ENCODE data around the gene SRR. TPM values are rescaled to one million over a fixed set of nuclear protein-coding genes. Genes with fewer than 3 reads are reported as not detected.

SRR gene
- total RNA-seq, 2 donors from 2014 or later = 9.7 to 11.5 TPM

- Histone ChIP-seq H3K36me3 (peaks cover 17% of the 10 kb centered on the region), H3K9me3 (no peaks in the 10 kb centered on the region), H3K4me1 (peaks cover 0 to 30% of the 10 kb centered on the region in 2 donors), H3K4me3 (no peak overlapping the region), H3K27me3 (no peaks in the 10 kb centered on the region), H3K27ac (no peak overlapping the region)
- no peak for TF ChIP-seq CTCF (IDR thresholded peaks at IDR 0.05)
- no peak for DNase-seq (ENCODE audit: low spot score)
These were observed 65.9 kb downstream of the SRR start for GRCh38 chr17:2369551-2370210.

GRCh38 chr17:2370211-2370589 lies 66.5 kb downstream of the SRR start:
- no peak for TF ChIP-seq CTCF (IDR thresholded peaks at IDR 0.05)
- H3K27me3 ChIP-seq = no peaks in the 10 kb centered on the region
- peaks cover 0 to 28% of the 10 kb centered on the region in 2 donors for H3K4me1 ChIP-seq
- H3K4me3 ChIP-seq = no peak overlapping the region
- no peak overlapping the region for H3K27ac ChIP-seq
- no peaks in the 10 kb centered on the region for H3K9me3 ChIP-seq
- peaks cover 17% of the 10 kb centered on the region for H3K36me3 ChIP-seq
- DNase-seq (ENCODE audit: low spot score) = no peak

GRCh38 chr17:2371183-2372130 lies 67.7 kb downstream of the SRR start:
- Histone ChIP-seq H3K36me3 (peaks cover 22% of the 10 kb centered on the region), H3K9me3 (no peaks in the 10 kb centered on the region), H3K27me3 (no peaks in the 10 kb centered on the region), H3K27ac (no peak overlapping the region), H3K4me1 (peaks cover 0 to 28% of the 10 kb centered on the region in 2 donors), H3K4me3 (no peak overlapping the region)
- TF ChIP-seq CTCF (IDR thresholded peaks at IDR 0.05) = no peak
- no peak for DNase-seq (ENCODE audit: low spot score)

GRCh38 chr17:2372180-2372579 lies 68.4 kb downstream of the SRR start:
- Histone ChIP-seq H3K4me1 (peaks cover 0 to 28% of the 10 kb centered on the region in 2 donors), H3K9me3 (no peaks in the 10 kb centered on the region), H3K27ac (no peak overlapping the region), H3K27me3 (no peaks in the 10 kb centered on the region), H3K4me3 (no peak overlapping the region), H3K36me3 (peaks cover 26% of the 10 kb centered on the region)
- no peak for DNase-seq (ENCODE audit: low spot score)
- no peak for TF ChIP-seq CTCF (IDR thresholded peaks at IDR 0.05)

GRCh38 chr17:2372681-2373080 lies 68.9 kb downstream of the SRR start:
- no peak overlapping the region for H3K27ac ChIP-seq
- peaks cover 28% of the 10 kb centered on the region for H3K36me3 ChIP-seq
- DNase-seq (ENCODE audit: low spot score) = no peak
- no peak for TF ChIP-seq CTCF (IDR thresholded peaks at IDR 0.05)
- peaks cover 0 to 25% of the 10 kb centered on the region in 2 donors for H3K4me1 ChIP-seq
- no peaks in the 10 kb centered on the region for H3K9me3 ChIP-seq
- H3K27me3 ChIP-seq = no peaks in the 10 kb centered on the region
- H3K4me3 ChIP-seq = no peak overlapping the region

Measured in right atrium auricular region (tissue), 2 donors.